Esophagus (tissue), 2 donors: ENCODE results near the gene KLF11. TPM values are rescaled to one million over a fixed set of nuclear protein-coding genes. Genes with fewer than 3 reads are reported as not detected.
"Not testable (repeated sequence)": the region's sequence is repeated elsewhere in the genome, so short reads cannot be mapped to it uniquely, and the experiment has no call there.

Experiments
- H3K27ac ChIP-seq, 2 donors: one replicate each; pipeline ENCODE4 v1.5.1; 2013; ENCODE audit warnings: low read depth in 2 of 2, mild to moderate bottlenecking in 2 of 2, inconsistent platforms in 1 of 2, low read length in 1 of 2, moderate library complexity in 1 of 2
- H3K27me3 ChIP-seq, 2 donors: one replicate each; pipeline ENCODE4 v1.6.1; 2013; ENCODE audit warnings: low read length in 2 of 2, control low read depth in 1 of 2, mild to moderate bottlenecking in 1 of 2; ENCODE audit not compliant: insufficient read depth in 2 of 2, control insufficient read depth in 1 of 2
- H3K36me3 ChIP-seq, 2 donors: one replicate each; pipeline ENCODE4 v1.6.1; 2013; ENCODE audit warnings: low read length in 1 of 2; ENCODE audit not compliant: control insufficient read depth in 2 of 2, insufficient read depth in 2 of 2
- H3K4me1 ChIP-seq, 2 donors: one replicate each; pipeline ENCODE4 v1.6.1; 2013; ENCODE audit warnings: low read length in 1 of 2; ENCODE audit not compliant: control insufficient read depth in 2 of 2, insufficient read depth in 2 of 2
- H3K4me3 ChIP-seq, 2 donors: one replicate each; pipeline ENCODE4 v1.5.1; 2013; ENCODE audit warnings: low read length in 2 of 2, mild to moderate bottlenecking in 2 of 2, low read depth in 1 of 2, moderate library complexity in 1 of 2
- H3K9me3 ChIP-seq, 2 donors: one replicate each; pipeline ENCODE4 v1.6.1; 2013; ENCODE audit warnings: mild to moderate bottlenecking in 2 of 2, low read depth in 1 of 2, low read length in 1 of 2, moderate library complexity in 1 of 2; ENCODE audit not compliant: control insufficient read depth in 2 of 2, insufficient read depth in 1 of 2
- WGBS, 2 donors: extraction: QIAGEN DNeasy Blood & Tissue Kit; methylation state at CpG; one replicate each; pipeline ENCODE4 v1.1.7; 2013; 5-methylcytosine and 5-hydroxymethylcytosine counted together
- polyA plus RNA-seq, 2 donors: library from polyadenylated mRNA; stranded (reverse); fragments of 200-250 nt; gene quantifications; one replicate each; pipeline ENCODE4 v1.2.3, GENCODE V29; 2013
- donor health status: healthy with polysubstance abuse.
- donor health status: Bipolar disorder and iron deficiency.

The KLF11 gene
- polyA plus RNA-seq, 2 donors = 1.7 to 4.3 TPM

- Histone ChIP-seq H3K27ac (no peak overlapping the region), H3K27me3 (no peaks in the 10 kb centered on the region), H3K36me3 (peaks cover 4 to 6% of the 10 kb centered on the region in 2 donors), H3K4me3 (no peak overlapping the region), H3K4me1 (peaks cover 6 to 22% of the 10 kb centered on the region in 2 donors), H3K9me3 (peaks cover 0 to 15% of the 10 kb centered on the region in 2 donors)
- 73 to 79% methylated on average over 22 of the region's 22 CpGs for WGBS, 2 donors
Measured at GRCh38 chr2:10007921-10008808, 35.2 kb upstream of the KLF11 start.

GRCh38 chr2:10008809-10009176, 34.6 kb upstream of the KLF11 start:
- no peak overlapping the region for H3K27ac ChIP-seq
- no peak overlapping the region for H3K4me3 ChIP-seq
- peaks cover 6 to 22% of the 10 kb centered on the region in 2 donors for H3K4me1 ChIP-seq
- 81 to 89% methylated on average over 9 of the region's 9 CpGs for WGBS, 2 donors
- peaks cover 0 to 5% of the 10 kb centered on the region in 2 donors for H3K36me3 ChIP-seq
- H3K9me3 ChIP-seq = peaks cover 0 to 21% of the 10 kb centered on the region in 2 donors
- no peaks in the 10 kb centered on the region for H3K27me3 ChIP-seq

- no peaks in the 10 kb centered on the region for H3K27me3 ChIP-seq
- H3K4me1 ChIP-seq = peaks cover 6 to 22% of the 10 kb centered on the region in 2 donors
- peaks cover 0 to 2% of the 10 kb centered on the region in 2 donors for H3K36me3 ChIP-seq
- H3K27ac ChIP-seq = no peak overlapping the region
- 86 to 87% methylated on average over 18 to 19 of the region's 19 CpGs for WGBS, 2 donors
- no peak overlapping the region for H3K4me3 ChIP-seq
- H3K9me3 ChIP-seq = peaks cover 0 to 26% of the 10 kb centered on the region in 2 donors
Measured at GRCh38 chr2:10009271-10009810, 34.0 kb upstream of the KLF11 start.

GRCh38 chr2:10009811-10010781, 33.3 kb upstream of the KLF11 start:
- H3K36me3 ChIP-seq = peaks cover 0 to 2% of the 10 kb centered on the region in 2 donors
- H3K27me3 ChIP-seq = no peaks in the 10 kb centered on the region
- 72 to 77% methylated on average over 36 of the region's 36 CpGs for WGBS, 2 donors
- peaks cover 6 to 22% of the 10 kb centered on the region in 2 donors for H3K4me1 ChIP-seq
- H3K27ac ChIP-seq = no peak overlapping the region
- H3K4me3 ChIP-seq = no peak overlapping the region
- H3K9me3 ChIP-seq = peaks cover 0 to 32% of the 10 kb centered on the region in 2 donors

DNA sequence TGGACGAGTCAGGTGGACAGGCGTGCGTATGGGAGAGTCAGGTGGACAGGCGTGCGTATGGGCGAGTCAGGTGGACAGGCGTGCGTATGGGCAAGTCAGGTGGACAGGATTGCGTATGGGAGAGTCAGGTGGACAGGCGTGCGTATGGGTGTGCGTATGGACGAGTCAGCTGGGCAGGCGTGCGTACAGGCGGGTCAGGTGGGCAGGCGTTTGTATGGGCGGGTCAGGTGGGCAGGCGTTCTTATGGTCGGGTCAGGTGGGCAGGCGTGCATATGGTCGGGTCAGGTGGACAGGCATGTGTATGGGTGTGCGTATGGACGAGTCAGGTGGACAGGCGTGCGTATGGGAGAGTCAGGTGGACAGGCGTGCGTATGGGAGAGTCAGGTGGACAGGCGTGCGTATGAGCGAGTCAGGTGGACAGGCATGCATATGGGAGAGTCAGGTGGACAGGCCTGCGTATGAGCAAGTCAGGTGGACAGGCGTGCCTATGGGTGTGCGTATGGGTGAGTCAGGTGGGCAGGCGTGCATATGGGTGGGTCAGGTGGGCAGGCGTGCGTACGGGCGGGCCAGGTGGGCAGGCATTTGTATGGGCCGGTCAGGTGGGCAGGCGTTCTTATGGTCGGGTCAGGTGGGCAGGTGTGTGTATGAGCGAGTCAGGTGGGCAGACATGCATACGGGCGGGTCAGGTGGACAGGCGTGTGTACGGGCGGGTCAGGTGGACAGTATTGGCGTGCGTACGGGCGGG, 32.3 kb upstream of the KLF11 start:
- Histone ChIP-seq H3K4me1 (peaks cover 6 to 22% of the 10 kb centered on the region in 2 donors), H3K9me3 (peaks cover 0 to 33% of the 10 kb centered on the region in 2 donors)
- not testable (repeated sequence) for H3K36me3 ChIP-seq, H3K27ac ChIP-seq, H3K4me3 ChIP-seq, H3K27me3 ChIP-seq
- WGBS, 2 donors = 95 to 97% methylated on average over 52 of the region's 52 CpGs

DNA sequence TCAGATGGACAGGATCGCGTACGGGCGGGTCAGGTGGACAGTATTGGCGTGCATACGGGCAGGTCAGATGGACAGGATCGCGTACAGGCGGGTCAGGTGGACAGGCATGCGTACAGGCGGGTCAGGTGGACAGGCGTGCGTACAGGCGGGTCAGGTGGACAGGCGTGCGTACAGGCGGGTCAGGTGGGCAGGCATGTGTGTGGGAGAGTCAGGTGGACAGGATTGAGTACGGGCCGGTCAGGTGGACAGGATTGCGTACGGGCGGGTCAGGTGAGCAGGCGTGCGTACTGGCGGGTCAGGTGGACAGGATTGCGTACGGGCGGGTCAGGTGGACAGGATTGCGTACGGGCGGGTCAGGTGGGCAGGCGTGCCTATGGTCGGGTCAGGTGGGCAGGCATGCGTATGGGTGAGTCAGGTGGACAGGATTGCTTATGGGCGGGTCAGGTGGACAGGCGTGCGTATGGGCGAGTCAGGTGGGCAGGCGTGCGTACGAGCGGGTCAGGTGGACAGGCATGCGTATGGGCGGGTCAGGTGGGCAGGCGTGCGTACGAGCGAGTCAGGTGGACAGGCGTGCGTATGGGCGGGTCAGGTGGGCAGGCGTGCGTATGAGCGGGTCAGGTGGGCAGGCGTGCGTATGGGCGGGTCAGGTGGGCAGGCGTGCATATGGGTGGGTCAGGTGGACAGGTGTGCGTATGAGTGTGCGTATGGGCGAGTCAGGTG, 31.6 kb upstream of the KLF11 start:
- not testable (repeated sequence) for H3K36me3 ChIP-seq, H3K27ac ChIP-seq, H3K27me3 ChIP-seq, H3K4me3 ChIP-seq
- WGBS, 2 donors = 93 to 99% methylated on average over 50 to 61 of the region's 61 CpGs
- peaks cover 6 to 22% of the 10 kb centered on the region in 2 donors for H3K4me1 ChIP-seq
- peaks cover 0 to 37% of the 10 kb centered on the region in 2 donors for H3K9me3 ChIP-seq

DNA sequence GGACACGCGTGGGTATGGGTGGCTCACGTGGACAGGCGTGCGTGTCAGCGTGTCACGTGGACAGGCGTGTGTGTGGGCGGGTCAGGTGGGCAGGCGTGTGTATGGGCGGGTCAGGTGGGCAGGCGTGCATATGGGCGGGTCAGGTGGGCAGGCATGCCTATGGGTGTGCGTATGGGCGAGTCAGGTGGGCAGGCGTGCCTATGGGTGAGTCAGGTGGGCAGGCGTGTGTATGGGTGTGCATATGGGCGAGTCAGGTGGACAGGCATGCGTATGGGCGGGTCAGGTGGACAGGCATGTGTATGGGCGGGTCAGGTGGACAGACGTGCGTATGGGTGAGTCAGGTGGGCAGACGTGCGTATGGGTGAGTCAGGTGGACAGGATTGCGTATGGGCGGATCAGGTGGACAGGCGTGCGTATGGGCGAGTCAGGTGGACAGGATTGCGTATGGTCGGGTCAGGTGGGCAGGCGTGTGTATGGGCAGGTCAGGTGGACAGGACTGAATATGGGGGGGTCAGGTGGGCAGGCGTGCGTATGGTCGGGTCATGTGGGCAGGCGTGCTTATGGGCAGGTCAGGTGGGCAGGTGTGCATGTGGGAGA, 30.9 kb upstream of the KLF11 start:
- not testable (repeated sequence) for H3K36me3 ChIP-seq
- WGBS, 2 donors = 88 to 91% methylated on average over 37 of the region's 37 CpGs

GRCh38 chr2:10012963-10013461, 30.3 kb upstream of the KLF11 start:
- peaks cover 6 to 21% of the 10 kb centered on the region in 2 donors for H3K4me1 ChIP-seq
- no peak overlapping the region for H3K4me3 ChIP-seq
- H3K9me3 ChIP-seq = peaks cover 0 to 37% of the 10 kb centered on the region in 2 donors
- no peaks in the 10 kb centered on the region for H3K36me3 ChIP-seq
- H3K27me3 ChIP-seq = no peaks in the 10 kb centered on the region
- H3K27ac ChIP-seq = no peak overlapping the region
- WGBS, 2 donors = 85 to 90% methylated on average over 29 of the region's 29 CpGs

More for the DNA sequence above, 30.9 kb upstream of the KLF11 start:
- peaks cover 0 to 37% of the 10 kb centered on the region in 2 donors for H3K9me3 ChIP-seq
- not testable (repeated sequence) for H3K4me3 ChIP-seq, H3K27me3 ChIP-seq, H3K27ac ChIP-seq
- H3K4me1 ChIP-seq = peaks cover 6 to 21% of the 10 kb centered on the region in 2 donors
